Stomach (tissue), 4 donors: ENCODE data around the gene CAPN5.

ENCODE experiments used
- CTCF ChIP-seq, 7 experiments: fragments of 450-650 bp in 4 of 7; fragments of 200-600 bp in 3 of 7; sonication (generic) in 3 of 7; IDR thresholded peaks; one replicate each; pipeline ENCODE4 v1.5.1; 2016 to 2019; ENCODE audit warnings: antibody characterized with exemption in 7 of 7, control low read depth in 2 of 7, mild to moderate bottlenecking in 1 of 7
- EP300 ChIP-seq: sonication (generic); formaldehyde crosslinking; IDR thresholded peaks from one replicate; pipeline ENCODE4 v1.6.1; 2017; ENCODE audit warnings: antibody characterized with exemption
- POLR2A ChIP-seq, 4 donors: fragments of 450-650 bp; IDR thresholded peaks; one replicate each; pipeline ENCODE4 v1.6.1; 2016; ENCODE audit warnings: antibody characterized with exemption in 4 of 4, control low read depth in 2 of 4, mild to moderate bottlenecking in 1 of 4, moderate library complexity in 1 of 4
- POLR2AphosphoS5 ChIP-seq, 3 donors: sonication (generic); formaldehyde crosslinking; IDR thresholded peaks; one replicate each; pipeline ENCODE4 v1.6.1; 2016; ENCODE audit warnings: antibody characterized with exemption in 3 of 3

GRCh38 chr11:77072851-77073327 is 6.1 kb downstream of the CAPN5 start:
- no peak for TF ChIP-seq POLR2A (IDR thresholded peaks at IDR 0.05)
- TF ChIP-seq CTCF (IDR thresholded peaks at IDR 0.05), result no peak
- TF ChIP-seq EP300, result no peak
- no peak for TF ChIP-seq POLR2AphosphoS5 (IDR thresholded peaks at IDR 0.05)
